ENCODE data around the gene REEP6. TPM values are rescaled to one million over a fixed set of nuclear protein-coding genes. Genes with fewer than 3 reads are reported as not detected.

The REEP6 gene
- total and polyA plus RNA-seq, 2 of the 8 experiments (the other 6 are each of a cell fraction or from before 2014, with no cell fraction given): 12.6 to 20.7 TPM

GRCh38 chr19:1508507-1508856 lies 17.5 kb downstream of the REEP6 start:
- Histone ChIP-seq H3K36me3 (ENCODE audit: control insufficient read depth in 2 of 4, insufficient read depth in 4 of 4, low read length in 3 of 4) (no peaks in the 10 kb centered on the region), H4K5ac (ENCODE audit: insufficient read length, low read depth, low read length) (no peak overlapping the region), H3K27ac (ENCODE audit: low read depth, low read length) (no peak overlapping the region), H2BK12ac (ENCODE audit: low read depth, low read length) (0 out of 2 replicates have a peak overlapping the region, but pooled peaks have one; percentile 17), H4K8ac (ENCODE audit: extremely low read depth, insufficient read depth, low read length) (peak overlapping the region; percentile 85; the same call in 1 of the 2 replicates), H3K9ac (replicated peaks in 1 of 4; ENCODE audit: extremely low read depth in 1 of 4, low read depth in 3 of 4, low read length in 3 of 4) (no peak overlapping the region), H3K27me3 (replicated peaks in 1 of 4; ENCODE audit: control insufficient read depth in 3 of 4, extremely low read depth in 1 of 4, insufficient read depth in 3 of 4, low read length in 3 of 4) (peaks cover 0 to 18% (median 13%) of the 10 kb centered on the region in 4 experiments; a peak in 6 of 7 replicates), H3K23ac (ENCODE audit: insufficient read length) (no peak overlapping the region), H2BK15ac (ENCODE audit: low read length) (no peak overlapping the region), H3K79me1 (ENCODE audit: low read depth, low read length) (no peaks in the 10 kb centered on the region), H4K91ac (replicated peaks; ENCODE audit: insufficient read length, low read length) (no peak overlapping the region), H4K20me1 (replicated peaks in 1 of 2; ENCODE audit: control insufficient read depth in 1 of 2, insufficient read depth in 2 of 2, low read length in 2 of 2) (peaks cover 0 to 4% of the 10 kb centered on the region in 2 experiments), H3K23me2 (ENCODE audit: low read depth, low read length) (peaks cover 6% of the 10 kb centered on the region; the same call in 1 of the 2 replicates), H3K9me3 (ENCODE audit: insufficient read depth in 2 of 2, low read depth in 1 of 2, low read length in 1 of 2) (no peaks in the 10 kb centered on the region), H2BK5ac (ENCODE audit: low read depth, low read length) (no peak overlapping the region), H3K4ac (replicated peaks; ENCODE audit: insufficient read length, low read depth, low read length) (no peak overlapping the region), H3K4me2 (ENCODE audit: insufficient read depth in 1 of 2, low read depth in 2 of 2, low read length in 2 of 2) (peak overlapping the region; percentile 54 to 62), H2BK120ac (replicated peaks; ENCODE audit: low read depth, low read length) (no peak overlapping the region), H3K18ac (ENCODE audit: extremely low read depth, low read length) (peak overlapping the region; percentile 78), H2AFZ (ENCODE audit: low read length) (no peak overlapping the region), H3K4me3 (ENCODE audit: extremely low read depth in 1 of 4, insufficient read depth in 2 of 4, low read depth in 3 of 4, low read length in 4 of 4) (peak overlapping the region; percentile 16 to 69 (median 22); a peak in 4 of 8 replicates), H2BK20ac (ENCODE audit: low read length) (no peak overlapping the region), H3K14ac (ENCODE audit: insufficient read length) (no peak overlapping the region), H2AK5ac (ENCODE audit: low read depth, low read length) (no peak overlapping the region), H3K79me2 (ENCODE audit: control insufficient read depth in 1 of 2, insufficient read depth in 2 of 2, low read length in 2 of 2) (no peaks in the 10 kb centered on the region), H3K4me1 (replicated peaks in 1 of 4; ENCODE audit: control insufficient read depth in 3 of 4, insufficient read depth in 4 of 4, low read length in 3 of 4) (peaks cover 0 to 9% (median 5%) of the 10 kb centered on the region in 4 experiments; a peak in 5 of 7 replicates), H3K56ac (replicated peaks; ENCODE audit: insufficient read length, low read depth, low read length) (no peak overlapping the region)
- DNase-seq (ENCODE audit: low read depth in 1 of 2, low spot score in 2 of 2): no peak
- no peak for FAIRE-seq
- WGBS, 2 experiments (ENCODE audit: extremely low coverage in 1 of 2, insufficient coverage in 1 of 2, insufficient read length in 1 of 2, insufficient replicate concordance in 2 of 2, low coverage in 1 of 2, low lambda C conversion rate in 2 of 2, missing lambda C conversion rate in 1 of 2): 42% methylated on average over 12 of the region's 12 CpGs; no CpG with 5 or more reads in 1 of the 2 experiments
- CTCF ChIA-PET (ENCODE audit: partially characterized antibody): interaction anchor here (1.4 kb wide), 1 partner anchor 260 kb away, joined by 3 read pairs; no protein-coding TSS in a partner anchor
- peak; percentile 82 for TF ChIP-seq KDM4A (IDR thresholded peaks at IDR 0.05; ENCODE audit: low read depth, low read length, severe bottlenecking)
- TF ChIP-seq EP300 (IDR thresholded peaks at IDR 0.05; ENCODE audit: borderline replicate concordance in 1 of 2, low read depth in 2 of 2, low read length in 2 of 2): no peak
- peak; percentile 63; the same call in 1 of the 2 replicates for TF ChIP-seq KDM1A (IDR thresholded peaks at IDR 0.05; ENCODE audit: borderline replicate concordance, low read length)
- POLR2A ChIA-PET (ENCODE audit: partially characterized antibody): interaction anchor here (0.9 to 1.5 kb wide), 2 partner anchors 54 to 71 kb away, joined by 3 read pairs; no protein-coding TSS in a partner anchor

Data from H1 (cell line).